GM21447 (cell line): ENCODE data around the gene UGT1A10.
"Not testable (repeated sequence)": the region's sequence is repeated elsewhere in the genome, so short reads cannot be mapped to it uniquely, and the experiment has no call there.

Experiments used
- ATAC-seq: cut with Tn5 transposase; IDR thresholded peaks from one replicate; pipeline ENCODE4 v1.9.1; 2021; ENCODE audit not compliant: unreplicated experiment

UGT1A10 gene

DNA sequence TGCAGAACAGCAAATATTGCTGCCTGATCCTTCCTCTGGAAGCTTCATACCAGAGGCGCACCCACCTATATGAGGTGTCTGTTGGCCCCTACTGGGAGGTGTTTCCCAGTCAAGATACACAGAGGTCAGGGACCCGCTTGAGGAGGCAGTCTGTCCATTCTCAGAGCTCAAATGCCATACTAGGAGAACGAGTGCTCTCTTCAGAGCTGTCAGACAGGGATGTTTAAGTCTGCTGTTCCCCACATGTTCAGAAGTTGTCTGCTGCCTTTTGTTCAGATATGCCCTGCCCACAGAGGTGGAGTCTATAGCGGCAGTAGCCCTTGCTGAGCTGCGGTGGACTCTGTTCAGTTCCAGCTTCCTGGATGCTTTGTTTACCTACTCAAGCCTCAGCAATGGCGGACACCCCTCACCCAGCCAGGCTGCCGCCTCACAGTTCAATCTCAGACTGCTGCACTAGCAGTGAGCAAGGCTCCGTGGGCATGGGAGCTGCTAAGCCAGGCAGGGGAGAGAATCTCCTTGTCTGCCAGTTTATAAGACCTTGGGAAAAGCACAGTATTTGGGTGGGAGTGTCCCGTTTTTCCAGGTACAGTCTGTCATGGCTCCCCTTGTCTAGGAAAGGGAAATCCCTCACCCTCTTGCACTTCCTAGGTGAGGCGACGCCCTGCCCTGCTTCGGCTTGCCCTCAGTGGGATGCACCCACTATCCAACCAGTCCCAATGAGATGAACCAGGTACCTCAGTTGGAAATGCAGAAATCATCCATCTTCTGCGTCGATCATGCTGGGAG is 100.8 kb downstream of the UGT1A10 start:
- ATAC-seq: not testable (repeated sequence)

- no peak for ATAC-seq
Observed at GRCh38 chr2:233740870-233741269, 104.6 kb downstream of the UGT1A10 start.

DNA sequence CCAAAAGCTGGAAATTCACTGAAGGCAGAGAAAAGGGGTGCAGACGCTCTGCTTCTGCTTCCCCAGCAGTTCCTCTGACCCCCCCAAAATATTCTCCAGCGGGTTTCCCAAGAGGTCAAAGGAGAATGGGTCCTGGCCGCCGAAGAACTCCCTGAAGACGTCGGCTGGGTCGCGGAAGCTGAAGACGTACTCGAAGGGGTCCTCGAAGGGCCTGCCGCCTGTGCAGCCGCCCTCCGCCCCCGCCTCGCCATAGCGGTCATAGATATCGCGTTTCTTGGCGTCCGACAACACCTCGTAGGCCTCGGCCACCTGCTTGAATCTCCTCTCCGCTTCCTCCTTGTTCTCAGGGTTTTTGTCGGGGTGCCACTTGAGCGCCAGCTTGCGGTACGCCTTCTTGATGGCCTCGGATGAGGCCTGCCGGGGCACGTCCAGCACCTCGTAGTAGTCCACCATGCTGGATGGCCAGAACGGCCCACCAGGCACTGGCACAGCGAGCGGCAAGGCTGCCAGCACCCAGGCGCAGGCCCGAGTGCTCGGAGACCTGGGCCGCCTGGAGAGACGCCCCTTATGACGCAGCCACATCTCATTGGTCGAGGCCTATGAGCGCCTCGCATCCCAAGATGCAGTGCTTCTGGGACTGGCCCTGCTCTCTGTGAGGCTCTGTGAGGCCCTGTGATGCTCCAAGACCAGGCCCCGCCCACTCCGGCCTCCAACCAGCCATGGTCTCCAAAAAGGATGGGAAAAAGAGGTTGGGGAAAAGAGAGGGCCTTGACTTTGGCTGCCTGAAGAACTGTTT is 107.4 kb downstream of the UGT1A10 start:
- ATAC-seq: no peak

DNA sequence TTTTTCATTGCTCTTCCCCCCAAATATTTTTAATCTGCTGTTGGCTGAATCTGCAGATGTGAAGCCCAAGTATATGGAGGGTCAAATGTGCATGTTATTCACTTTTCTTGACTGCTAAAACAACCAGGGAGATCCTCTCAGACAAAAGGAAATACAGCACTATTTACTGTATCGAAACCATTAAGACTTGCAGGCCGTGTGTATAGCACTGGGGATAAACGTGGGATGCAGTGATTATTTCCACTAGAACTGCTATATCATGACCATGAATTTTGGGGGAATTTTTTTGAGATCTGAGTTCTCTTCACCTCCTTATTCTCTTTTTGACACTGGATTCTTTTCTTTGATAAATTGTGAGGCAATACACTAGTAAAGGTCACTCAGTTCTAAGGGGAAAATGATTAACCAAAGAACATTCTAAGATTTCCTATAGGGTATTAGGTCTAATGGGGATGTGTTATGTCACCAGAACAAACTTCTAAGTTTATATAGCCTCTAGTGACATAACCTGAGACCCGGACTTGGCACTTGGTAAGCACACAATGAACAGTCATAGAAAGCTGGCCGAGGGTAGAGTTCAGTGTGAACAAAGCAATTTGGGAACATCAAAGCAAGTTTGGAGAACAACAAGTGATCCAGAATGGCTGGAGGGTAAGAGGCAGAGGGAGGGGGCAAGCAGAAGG is 109.0 kb downstream of the UGT1A10 start:
- ATAC-seq: no peak

DNA sequence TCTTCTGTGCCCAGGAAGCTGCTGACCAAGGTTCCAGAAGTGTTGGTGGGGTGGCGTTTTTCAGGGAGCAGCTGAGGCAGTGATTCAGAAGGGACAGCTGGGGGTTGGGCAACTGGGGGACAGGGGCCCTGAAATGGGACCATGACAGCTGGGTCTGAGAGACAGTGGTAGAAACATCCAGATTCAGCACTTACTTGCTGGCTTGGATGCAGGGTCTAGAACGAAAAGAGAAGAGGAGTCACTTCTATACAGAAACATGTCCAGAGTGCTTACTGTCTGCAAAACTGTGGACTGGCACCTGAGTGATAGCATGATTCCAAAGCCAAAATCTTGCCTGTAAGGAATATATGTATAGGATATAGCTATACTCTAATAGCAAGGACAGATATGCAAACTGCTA is 109.6 kb downstream of the UGT1A10 start:
- not testable (repeated sequence) for ATAC-seq

- no peak for ATAC-seq
Observed at GRCh38 chr2:233746475-233747282, 110.4 kb downstream of the UGT1A10 start.

GRCh38 chr2:233747283-233747544 is 111.0 kb downstream of the UGT1A10 start:
- no peak for ATAC-seq

GRCh38 chr2:233750689-233751088 is 114.4 kb downstream of the UGT1A10 start:
- ATAC-seq: not testable (repeated sequence)

DNA sequence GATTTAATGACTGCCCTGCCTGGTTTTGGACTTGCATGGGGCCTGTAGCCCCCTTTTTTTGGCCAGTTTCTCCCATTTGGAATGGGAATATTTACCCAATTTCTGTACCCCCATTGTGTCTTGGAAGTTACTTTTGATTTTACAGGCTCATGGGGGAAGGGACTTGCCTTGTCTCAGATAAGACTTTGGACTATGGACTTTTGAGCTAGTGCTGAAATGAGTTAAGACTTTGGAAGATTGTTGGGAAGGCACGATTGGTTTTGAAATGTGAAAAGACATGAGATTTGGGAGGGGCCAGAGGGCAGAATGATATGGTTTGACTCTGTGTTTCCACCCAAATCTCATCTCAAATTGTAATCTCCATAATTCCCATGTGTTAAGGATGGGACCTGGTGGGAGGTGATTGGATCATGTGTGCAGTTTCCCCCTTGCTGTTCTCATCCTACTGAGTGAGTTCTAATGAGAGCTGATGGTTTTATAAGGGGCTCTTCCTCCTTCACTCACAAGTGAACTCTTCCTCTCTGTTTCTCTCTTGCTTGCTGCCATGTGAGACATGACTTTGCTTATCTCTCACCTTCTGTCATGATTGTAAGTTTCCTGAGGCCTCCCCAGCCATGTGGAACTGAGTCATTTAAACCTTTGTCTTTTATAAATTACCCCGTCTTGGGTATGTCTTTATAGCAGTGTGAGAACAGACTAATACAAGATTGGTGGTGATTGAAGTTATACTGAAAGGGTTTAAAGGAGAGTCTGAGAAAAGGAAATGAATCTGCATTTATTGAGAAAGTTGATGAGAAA is 115.2 kb downstream of the UGT1A10 start:
- ATAC-seq: not testable (repeated sequence)

- ATAC-seq: no peak
Observed at GRCh38 chr2:233754872-233755611, 118.8 kb downstream of the UGT1A10 start.

GRCh38 chr2:233756429-233757081 is 120.3 kb downstream of the UGT1A10 start:
- no peak for ATAC-seq

DNA sequence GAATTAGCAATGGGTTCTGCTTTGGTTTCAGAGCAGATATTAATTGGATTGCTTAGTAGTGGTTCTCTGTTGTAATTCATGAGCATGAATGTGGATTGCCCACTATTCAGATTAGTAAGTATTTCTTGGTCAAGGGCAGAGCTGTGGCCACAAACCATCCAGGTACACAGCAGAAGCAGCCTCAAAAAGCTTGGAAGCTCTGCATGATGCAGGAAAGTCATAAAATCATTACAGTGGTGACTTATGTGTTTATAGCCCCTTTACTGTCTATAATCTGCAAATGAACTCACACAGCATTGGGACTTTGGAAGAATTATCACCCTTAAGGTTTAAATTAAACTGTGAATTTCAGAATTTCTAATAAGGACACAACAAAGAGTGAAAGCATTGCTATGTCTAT is 121.9 kb downstream of the UGT1A10 start:
- ATAC-seq: no peak

- no peak for ATAC-seq
Observed at GRCh38 chr2:233758849-233759248, 122.6 kb downstream of the UGT1A10 start.

DNA sequence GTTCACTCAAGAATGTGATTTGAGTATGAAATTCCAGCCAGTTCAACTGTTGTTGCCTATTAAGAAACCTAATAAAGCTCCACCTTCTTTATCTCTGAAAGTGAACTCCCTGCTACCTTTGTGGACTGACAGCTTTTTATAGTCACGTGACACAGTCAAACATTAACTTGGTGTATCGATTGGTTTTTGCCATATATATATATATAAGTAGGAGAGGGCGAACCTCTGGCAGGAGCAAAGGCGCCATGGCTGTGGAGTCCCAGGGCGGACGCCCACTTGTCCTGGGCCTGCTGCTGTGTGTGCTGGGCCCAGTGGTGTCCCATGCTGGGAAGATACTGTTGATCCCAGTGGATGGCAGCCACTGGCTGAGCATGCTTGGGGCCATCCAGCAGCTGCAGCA is 123.8 kb downstream of the UGT1A10 start, which contains the start of gene UGT1A1:
Gene UGT1A1, plus strand, starts transcription at position 228 of the 400 bp plus-strand sequence. Its CDS starts 18 bp downstream, at position 246.
- ATAC-seq: no peak

DNA sequence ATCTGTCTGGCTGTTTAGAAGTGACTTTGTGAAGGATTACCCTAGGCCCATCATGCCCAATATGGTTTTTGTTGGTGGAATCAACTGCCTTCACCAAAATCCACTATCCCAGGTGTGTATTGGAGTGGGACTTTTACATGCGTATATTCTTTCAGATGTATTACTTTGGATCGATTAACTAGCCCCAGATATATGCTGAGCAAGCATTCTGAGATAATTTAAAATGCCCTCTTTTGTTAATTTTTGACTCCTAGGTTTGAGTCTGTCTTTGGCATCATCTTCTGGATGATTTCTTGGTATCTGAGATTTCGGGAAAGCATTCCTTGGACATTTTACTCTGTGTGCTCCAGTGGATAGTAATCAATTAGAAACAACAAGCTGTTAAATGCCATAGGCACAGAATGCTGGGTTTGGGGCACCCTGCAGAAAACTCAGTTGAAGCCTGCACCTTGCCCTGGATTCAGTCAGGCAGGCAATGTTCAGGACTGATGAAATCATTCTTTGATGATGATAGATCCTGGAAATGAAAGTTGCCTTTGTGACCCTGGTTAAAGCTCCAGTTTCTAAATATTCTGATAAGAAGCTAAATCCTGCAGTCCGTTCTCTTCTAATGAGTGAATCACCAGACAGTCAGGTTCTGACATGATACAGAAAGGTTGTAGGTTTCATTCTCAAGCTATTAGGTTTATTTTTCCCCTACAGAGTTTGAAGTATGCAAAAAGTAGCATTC is 125.0 kb downstream of the UGT1A10 start:
- ATAC-seq: no peak

GRCh38 chr2:233764264-233764663 is 128.0 kb downstream of the UGT1A10 start:
- no peak for ATAC-seq

DNA sequence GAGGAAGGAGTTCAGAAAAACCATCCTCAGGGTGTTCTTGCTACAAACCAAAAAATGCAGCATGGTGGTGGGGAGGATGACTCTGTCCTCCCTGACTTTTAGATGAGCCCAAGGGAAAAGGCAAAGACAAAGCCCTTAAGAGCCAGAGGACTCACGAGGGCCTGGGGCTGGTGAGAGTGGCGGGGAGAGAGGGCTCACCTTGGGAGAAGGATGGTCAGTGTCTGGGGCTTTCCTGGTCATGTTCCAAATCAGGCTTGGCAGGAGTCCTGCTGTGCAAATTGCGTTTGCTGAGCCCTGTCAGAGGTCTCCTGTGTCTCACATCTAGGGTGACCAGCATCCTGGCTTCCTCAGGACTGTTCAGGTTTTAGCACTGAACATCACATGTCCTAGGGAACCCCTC is 128.5 kb downstream of the UGT1A10 start:
- no peak for ATAC-seq

DNA sequence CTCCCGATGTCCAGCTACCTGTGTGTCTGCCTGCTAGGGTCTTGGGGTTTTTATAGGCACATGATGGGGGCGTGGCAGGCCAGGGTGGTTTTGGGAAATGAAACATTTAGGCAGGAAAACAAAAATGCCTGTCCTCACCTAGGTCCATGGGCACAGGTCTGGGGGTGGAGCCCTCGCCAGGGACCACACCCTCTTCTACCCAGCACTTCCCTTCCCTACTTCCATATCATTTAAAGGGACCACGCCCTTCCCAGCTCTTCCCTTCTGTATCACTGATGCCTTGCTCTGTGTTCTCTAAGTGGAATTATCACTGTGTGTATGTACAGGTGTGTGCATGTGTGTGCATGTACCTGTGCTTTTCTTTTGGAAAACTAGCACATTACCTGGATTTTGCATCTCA is 130.2 kb downstream of the UGT1A10 start:
- ATAC-seq: no peak
